Astrocyte of the spinal cord (primary cell): ENCODE results near the gene SIX6.

ENCODE experiments used
- DNase-seq: peaks from one replicate; pipeline ENCODE4 v3.0.0; 2011; ENCODE audit warnings: low read depth, low spot score
- H3K4me3 ChIP-seq: 2 replicates; pipeline ENCODE4 v1.5.1; 2011; ENCODE audit warnings: low read depth, mild to moderate bottlenecking, low read length, moderate library complexity
- CTCF ChIP-seq: IDR thresholded peaks from 2 replicates; pipeline ENCODE4 v1.5.1; 2012; ENCODE audit warnings: low read depth, mild to moderate bottlenecking, low read length, inconsistent platforms
- in situ Hi-C: cut with HindIII; loops from 2 replicates; pipeline ENCODE4 v1.10.0; 2017; ENCODE audit warnings: low sequenced_read_pairs

The SIX6 gene

DNA sequence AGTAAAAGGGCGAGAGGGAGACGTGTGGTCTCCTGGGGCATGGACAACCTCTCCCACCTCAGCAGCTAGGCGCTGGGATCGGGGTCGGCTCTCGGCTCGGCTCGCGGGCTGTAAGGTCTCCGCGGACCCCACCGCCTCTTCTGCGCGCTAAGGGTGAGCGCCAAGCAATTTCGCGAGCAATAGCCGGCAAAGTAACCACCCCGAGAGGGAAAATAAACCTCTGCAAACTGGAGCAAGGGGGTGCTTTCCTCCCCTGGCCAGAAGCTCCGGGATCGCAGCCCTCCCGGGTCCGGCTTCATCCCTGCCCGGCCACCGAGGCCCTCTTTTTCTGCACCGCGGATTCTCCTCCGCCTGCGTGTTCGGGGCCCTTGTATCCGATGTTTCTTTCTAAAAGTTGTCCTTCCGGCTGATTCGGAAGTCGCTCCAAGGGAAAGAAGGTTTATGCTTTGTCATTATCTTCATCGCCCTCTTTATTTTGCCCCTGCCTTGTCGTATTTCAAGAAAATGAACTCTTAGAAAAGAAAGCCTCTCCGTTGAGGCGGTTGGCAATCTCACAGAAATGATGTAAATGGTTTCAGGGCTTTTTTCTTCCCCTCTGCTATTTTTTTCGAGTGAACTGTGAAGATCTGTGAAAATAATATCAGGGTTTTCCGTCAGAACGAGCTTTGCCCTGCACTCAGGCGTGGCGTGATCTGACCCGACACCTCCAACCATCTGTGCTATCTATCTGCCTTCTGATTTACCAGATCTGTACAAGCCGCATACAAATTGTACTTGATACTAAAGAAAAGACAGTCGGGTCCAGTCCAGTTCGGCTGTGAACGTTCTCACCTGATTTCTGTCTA, 1.7 kb upstream of the SIX6 start:
- TF ChIP-seq CTCF: no peak
- DNase-seq: no peak
- no peak overlapping the region for H3K4me3 ChIP-seq
- in situ Hi-C loops: no loop called here

DNA sequence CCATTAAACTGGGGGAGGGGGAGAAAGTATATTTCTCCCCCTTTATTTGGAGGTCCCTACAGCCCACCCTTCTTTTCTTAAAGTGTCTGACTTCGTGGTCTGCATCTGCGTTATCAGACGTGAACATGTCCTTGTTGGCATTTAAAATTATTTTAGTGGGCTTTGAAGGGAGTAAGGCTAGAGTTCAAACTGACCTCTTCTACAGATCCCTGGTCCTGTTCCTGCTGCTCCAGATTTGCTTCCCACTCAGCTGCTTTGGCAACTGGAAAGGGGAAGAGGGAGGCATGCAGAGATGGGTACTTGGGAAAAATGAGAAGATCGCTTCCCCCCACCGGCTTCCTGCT, 611 bp upstream of the SIX6 start:
- in situ Hi-C loops: no loop called here
- no peak overlapping the region for H3K4me3 ChIP-seq
- DNase-seq: no peak
- no peak for TF ChIP-seq CTCF

DNA sequence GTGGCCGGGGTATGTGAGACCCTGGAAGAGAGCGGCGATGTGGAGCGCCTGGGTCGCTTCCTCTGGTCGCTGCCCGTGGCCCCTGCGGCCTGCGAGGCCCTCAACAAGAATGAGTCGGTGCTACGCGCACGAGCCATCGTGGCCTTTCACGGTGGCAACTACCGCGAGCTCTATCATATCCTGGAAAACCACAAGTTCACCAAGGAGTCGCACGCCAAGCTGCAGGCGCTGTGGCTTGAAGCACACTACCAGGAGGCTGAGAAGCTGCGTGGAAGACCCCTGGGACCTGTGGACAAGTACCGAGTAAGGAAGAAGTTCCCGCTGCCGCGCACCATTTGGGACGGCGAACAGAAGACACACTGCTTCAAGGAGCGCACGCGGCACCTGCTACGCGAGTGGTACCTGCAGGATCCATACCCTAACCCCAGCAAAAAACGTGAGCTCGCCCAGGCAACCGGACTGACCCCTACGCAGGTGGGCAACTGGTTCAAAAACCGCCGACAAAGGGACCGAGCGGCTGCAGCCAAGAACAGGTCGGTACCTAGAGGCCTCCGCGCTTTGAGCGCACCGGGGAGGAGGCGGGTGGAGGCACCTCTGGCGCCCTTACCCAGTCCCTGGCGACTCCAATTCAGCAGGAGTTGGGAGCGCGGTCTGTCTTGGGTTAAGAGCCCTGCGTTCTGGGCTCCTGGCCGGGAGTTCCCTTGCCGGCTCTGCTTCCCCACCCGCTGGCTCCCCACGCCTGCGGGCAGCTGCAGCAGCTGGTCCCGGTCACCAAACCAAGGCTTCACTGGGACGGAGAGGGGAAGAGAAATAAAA, 700 bp downstream of the SIX6 start:
- no peak for TF ChIP-seq CTCF
- no peak for DNase-seq
- in situ Hi-C loops: no loop called here
- no peak overlapping the region for H3K4me3 ChIP-seq

DNA sequence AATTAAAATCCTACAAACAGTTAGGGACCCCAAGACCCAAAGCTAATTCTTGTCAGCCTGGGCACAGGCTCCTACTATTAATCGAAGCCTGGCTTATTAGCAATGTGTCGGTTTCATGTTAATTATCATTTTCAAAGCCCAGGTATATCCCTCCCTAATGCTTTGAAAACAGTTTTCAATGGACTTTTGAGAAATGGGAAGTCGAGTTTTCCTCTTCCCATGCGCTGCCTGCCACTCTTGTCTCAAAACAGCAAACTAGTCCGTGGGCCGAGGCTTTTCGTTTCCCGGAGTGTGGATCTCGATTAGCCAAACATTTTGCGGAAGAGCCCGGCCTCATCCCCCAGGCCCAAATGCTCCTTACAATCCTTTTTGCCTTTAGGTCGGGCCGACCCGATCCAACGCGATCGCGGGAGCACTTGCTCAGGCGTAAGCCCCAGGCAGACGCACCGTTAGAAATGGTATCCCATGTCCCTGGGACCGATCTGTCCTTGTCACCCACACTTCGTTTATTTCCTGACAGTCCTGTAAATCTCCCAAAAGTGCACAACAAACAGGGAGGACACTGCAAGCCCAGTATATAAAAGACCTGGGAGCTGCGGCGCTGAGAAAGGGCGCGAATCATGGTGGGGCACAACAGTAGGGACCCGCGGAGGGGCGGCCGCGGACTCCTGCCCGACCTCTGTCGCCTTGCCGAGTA, 1.5 kb downstream of the SIX6 start:
- H3K4me3 ChIP-seq: no peak overlapping the region
- in situ Hi-C loops: no loop called here
- no peak for TF ChIP-seq CTCF

GRCh38 chr14:60510951-60511599, 2.1 kb downstream of the SIX6 start:
- no peak overlapping the region for H3K4me3 ChIP-seq
- no peak for TF ChIP-seq CTCF
- no peak for DNase-seq
- in situ Hi-C loops: no loop called here

More for the DNA sequence above, 1.5 kb downstream of the SIX6 start:
- no peak for DNase-seq

- in situ Hi-C loops: no loop called here
- no peak for DNase-seq
- H3K4me3 ChIP-seq: no peak overlapping the region
- no peak for TF ChIP-seq CTCF
Measured at GRCh38 chr14:60512126-60512525, 3.2 kb downstream of the SIX6 start.
